GM18909 (cell line): ENCODE measurements around the gene DYNLT1.
"Not testable (repeated sequence)": the region's sequence is repeated elsewhere in the genome, so short reads cannot be mapped to it uniquely, and the experiment has no call there.

Experiments used
- ATAC-seq: cut with Tn5 transposase; IDR thresholded peaks from one replicate; pipeline ENCODE4 v1.9.1; 2021; ENCODE audit warnings: mild to moderate bottlenecking; ENCODE audit not compliant: unreplicated experiment, poor library complexity

Gene DYNLT1

DNA sequence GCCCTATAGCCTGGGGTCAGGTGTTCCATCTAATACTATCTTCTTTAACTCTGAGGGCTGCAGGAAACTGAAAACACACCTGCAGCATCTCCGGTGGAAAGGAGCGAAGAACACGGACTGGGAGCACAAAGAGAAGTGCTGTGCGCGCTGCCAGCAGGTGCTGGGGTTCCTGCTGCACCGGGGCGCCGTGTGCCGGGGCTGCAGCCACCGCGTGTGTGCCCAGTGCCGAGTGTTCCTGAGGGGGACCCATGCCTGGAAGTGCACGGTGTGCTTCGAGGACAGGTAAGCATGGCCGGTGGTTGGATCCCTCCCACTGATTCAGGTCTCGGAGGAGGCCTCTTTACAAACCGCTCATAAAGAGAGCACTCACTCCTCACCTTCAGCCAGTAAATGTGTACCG lies 20.8 kb upstream of the DYNLT1 start:
- no peak for ATAC-seq

DNA sequence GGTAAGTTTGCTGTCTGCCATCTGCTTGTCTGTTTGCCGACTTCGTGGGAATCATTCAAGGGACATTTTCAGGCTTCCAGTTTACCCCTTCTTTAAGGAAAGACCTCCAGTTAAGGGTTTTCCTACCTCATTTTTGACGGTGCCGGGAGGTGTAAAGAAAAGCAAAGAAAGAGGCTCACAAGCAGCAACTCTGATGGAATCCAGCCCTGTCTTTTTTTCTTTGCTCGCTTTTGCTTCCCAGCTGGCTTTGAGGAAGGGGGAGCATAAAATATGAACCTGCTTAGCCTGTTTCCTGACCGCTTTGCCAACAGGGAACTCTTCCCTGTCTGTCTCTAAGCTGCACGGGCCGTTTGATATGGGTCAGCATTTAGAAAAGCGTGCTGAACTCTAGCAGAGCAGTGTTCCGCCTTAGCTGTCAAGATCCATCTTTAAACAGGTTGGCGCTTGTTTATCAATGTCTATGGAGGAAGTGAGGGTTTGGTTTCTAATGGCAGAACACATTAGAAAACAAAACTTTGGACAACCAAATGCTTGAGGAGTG lies 19.2 kb upstream of the DYNLT1 start:
- ATAC-seq = no peak

DNA sequence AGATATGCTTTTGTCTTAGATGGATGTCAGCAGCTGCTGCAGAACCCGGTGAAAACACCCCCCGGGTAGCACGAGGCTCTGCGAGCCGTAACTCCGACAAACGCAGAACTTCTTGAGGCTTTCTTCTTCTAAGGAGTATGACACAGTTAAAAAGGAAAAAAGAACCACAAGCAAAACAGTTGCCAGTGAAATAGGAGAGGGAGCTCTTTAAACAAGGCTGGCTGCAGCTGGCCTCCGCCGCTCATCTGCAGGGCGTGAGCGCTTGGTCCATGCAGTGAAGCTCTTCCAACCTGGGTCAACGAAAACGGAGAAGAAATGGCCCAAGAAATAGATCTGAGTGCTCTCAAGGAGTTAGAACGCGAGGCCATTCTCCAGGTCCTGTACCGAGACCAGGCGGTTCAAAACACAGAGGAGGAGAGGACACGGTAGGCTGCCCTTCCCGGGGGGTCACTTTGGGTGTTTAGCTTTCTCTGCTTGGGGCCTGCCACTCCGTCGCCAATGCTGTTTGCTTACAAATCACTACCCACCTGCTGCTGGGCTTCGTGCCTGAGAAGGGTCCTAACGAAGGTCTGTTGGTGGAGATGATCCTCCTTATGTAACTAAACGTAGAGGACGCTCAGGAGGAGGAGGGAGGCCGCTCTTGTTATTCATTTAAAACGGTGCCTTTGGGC lies 18.5 kb upstream of the DYNLT1 start:
- no peak for ATAC-seq

DNA sequence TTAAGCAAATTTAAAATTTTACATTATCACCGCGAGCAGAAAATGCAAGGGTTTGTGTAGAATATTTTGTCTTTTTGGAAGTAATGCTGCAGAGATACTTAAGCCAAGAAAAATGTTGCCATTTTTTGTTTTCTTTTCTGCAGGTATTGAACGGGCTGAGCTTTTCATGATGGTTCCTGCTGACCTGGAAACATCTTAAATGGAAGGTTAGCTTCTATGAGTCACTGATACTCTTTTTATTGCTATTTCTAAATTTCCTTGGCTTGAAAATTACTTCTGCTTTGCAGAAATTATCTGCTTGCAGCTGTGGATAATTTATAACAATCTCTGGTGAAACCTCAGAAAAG lies 18.0 kb upstream of the DYNLT1 start:
- no peak for ATAC-seq

DNA sequence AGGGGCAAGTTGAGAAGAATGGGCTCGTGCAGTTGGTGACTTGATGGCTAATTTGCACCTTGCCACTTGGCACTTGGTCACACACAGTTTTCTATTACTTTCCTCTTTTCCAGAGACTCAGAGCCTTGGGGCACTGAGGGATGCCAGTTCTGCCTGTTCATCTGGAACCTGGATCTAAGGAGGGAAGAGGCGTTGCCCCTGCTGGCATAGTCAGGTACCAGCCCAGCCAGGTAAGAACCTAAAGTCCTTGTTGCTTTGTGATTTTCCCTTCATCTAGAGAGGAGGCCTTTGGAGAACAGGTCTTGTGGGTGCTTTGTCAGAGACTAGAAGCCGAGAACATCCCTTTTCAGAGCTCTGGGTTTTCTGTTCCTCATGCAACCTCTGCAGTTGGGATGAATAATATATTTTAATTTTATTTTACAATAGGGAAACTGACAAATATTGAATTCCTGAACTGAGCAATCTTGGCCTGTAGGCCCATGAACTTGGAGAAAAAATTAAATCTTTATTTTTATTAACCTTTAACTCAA lies 16.7 kb upstream of the DYNLT1 start:
- ATAC-seq = no peak

DNA sequence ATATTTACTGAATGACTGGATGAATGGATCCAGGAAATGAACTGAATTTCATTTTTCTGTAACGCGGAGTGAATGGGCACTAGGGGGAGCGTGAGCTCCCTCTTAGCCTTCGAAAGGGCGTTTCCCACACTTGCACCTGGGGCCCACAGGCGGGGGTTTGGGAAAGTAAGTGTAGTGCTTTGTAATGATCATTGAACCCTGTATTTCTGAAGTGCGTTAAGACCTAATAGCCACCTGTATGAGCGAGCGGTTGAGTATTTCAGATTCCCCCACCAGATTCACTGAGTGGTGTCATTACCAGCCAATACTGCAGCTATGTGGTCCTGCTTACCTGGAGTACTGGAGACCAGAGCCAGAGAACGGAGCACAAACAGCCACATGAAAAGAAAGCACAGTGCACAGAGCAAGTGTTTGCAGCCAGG lies 15.8 kb upstream of the DYNLT1 start:
- ATAC-seq = no peak

DNA sequence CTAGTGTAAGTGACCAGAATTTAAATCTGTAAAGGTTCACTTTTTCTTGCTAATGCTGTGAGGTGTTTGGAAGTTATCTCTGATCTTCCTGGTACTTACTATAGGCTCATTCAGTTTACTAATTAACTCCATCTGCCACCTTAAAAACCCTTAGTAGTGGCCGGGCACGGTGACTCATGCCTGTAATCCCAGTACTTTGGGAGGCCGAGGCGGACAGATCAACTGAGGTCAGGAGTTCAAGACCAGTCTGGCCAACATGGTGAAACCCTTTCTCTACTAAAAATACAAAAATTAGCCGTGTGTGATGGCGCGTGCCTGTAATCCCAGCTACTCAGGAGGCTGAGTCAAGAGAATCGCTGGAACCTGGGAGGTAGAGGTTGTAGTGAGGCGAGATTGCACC lies 12.4 kb upstream of the DYNLT1 start:
- not testable (repeated sequence) for ATAC-seq

DNA sequence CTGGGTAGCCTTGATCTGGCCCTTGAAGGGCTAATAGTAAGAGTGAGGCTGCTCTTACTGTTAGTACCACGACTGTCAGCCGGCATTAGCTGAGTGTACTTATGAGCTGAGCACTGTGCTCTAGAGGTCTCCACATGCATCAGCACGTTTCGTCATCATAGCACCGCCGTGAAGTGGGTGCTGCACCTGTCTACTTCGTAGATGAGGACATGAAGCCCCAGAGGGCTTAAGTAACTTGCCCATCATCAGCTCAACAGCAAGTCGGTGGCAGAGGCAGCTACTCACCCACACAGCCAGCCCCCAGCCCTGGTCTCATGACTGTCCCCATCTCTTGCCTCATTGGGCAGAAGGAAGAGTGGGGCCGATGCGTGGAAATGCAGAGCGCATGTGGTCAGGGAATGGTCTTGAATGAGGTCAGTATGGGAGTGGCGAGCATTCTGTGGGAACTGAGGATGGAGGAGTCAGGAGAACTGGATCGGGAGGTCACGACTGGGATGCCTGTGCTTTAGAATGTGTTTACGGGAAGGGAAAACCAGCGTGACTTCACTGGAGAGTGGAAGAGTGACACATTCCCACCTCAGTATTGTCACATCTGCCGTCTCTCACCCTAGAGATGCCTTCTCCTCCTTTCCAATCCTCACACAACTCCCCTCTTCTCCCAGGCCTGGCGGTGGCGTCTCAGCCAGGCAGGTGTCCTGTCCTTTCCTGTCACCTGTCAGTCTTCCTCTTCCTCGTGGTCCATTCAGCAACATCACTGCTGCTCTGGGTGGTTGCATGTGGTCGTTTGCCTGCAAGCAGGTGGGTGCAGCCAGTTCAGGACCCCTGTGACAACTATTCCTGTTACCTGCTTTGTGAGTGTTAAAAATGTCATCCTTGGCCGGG lies 11.3 kb upstream of the DYNLT1 start:
- no peak for ATAC-seq

DNA sequence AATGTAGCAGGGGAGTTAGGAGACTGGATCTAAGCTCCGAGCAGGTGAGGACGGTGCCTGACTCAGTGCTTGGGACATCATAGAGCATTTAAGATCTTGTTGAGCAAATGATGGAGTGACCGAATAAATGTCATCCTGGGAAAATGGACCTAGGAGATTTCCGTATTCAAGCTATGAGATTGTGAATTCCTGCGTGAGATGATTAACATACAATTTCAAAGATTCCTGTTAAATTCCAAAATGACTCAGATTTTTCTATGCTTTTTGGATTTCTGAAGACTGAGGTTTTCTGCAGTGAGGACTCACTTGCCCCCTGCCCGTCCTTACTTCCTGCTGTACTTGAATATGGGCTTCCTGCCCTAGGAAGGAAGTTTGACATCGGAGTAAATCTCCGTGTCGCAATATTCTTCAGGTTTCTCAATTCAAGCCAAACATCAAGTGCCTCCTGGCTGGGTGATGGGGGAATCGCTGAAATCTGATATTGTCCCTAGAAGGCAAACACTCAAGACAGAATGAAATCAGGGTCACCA lies 10.5 kb upstream of the DYNLT1 start:
- no peak for ATAC-seq

DNA sequence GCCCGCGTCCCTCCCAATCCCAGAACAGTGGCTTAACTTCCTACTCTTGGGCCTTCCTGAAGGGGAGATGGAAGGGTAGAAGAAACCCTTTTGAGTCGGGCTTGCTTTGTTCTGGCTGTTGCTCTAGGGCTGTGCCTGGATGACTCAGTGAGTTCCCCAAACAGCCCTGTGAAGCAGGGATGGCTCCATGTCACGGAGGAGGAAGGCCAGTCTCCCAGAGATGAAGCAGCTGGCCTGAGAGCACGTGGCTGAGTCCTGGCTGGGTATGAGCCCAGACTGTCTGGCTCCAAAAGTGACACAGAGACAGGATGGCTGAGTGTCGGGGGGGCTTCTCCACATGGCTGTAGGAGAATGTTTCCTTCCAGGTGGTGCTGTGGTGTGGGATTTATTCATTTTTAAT lies 10.0 kb upstream of the DYNLT1 start:
- ATAC-seq = no peak

DNA sequence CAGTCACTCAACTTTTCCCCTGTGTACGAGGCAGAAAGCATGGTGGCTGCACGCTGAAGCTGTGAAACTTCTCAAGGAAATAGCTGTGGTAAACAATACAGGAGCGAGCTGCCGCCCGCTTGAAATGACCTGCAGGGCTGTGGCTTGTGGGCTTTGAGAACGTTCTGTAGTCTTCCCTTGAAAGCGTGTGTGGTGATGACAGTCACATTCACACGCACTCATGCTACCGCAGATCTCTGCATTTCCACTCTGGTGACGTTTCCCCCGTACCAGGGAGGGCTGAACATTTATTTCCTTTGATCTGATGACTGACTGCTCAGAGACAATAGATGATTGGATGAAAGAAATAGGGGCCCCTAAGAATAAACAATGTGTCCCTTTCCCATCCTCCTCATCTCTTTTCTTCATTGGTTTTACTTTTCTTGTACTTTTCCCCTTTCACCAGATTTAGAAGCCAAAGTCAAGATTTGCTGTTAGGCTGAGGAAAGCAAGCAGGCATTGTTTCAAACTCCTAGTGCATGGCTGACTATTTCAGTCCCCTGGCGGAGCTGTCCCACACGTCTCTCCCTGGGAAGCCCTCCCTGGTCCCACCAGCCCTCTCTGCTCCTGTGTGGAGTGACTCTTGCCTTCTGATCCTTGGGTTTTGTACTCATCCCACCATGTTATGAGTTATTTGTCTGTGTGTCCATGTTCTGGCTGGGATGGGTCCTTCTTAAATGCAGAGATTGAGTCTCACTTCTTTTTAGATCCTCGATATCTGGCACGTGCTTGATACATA lies 9.2 kb upstream of the DYNLT1 start:
- ATAC-seq = peak; percentile 69

DNA sequence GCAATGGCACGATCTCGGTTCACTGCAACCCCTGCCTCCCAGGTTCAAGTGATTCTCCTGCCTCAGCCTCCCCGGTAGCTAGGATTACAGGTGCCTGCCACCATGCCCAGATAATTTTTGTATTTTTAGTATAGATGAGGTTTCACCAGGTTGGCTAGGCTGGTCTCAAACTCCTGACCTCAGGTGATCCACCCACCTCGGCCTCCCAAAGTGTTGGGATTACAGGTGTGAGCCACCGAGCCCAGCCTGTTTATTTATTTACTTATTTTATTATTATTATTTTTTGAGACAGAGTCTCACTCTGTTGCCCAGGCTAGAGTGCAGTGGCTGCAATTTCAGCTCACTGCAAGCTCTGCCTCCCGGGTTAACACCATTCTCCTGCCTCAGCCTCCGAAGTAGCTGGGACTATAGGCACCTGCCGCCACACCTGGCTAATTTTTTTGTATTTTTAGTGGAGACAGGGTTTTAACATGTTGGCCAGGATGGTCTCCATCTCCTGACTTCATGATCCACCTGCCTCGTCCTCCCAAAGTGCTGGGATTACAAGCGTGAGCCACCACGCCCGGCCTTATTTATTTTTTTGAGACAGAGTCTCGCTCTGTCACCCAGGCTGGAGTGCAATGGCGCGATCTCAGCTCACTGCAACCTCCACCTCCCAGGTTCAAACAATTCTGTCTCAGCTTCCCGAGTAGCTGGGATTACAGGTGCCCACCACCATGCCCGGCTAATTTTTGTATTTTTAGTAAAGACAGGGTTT lies 7.6 kb upstream of the DYNLT1 start:
- ATAC-seq = not testable (repeated sequence)

DNA sequence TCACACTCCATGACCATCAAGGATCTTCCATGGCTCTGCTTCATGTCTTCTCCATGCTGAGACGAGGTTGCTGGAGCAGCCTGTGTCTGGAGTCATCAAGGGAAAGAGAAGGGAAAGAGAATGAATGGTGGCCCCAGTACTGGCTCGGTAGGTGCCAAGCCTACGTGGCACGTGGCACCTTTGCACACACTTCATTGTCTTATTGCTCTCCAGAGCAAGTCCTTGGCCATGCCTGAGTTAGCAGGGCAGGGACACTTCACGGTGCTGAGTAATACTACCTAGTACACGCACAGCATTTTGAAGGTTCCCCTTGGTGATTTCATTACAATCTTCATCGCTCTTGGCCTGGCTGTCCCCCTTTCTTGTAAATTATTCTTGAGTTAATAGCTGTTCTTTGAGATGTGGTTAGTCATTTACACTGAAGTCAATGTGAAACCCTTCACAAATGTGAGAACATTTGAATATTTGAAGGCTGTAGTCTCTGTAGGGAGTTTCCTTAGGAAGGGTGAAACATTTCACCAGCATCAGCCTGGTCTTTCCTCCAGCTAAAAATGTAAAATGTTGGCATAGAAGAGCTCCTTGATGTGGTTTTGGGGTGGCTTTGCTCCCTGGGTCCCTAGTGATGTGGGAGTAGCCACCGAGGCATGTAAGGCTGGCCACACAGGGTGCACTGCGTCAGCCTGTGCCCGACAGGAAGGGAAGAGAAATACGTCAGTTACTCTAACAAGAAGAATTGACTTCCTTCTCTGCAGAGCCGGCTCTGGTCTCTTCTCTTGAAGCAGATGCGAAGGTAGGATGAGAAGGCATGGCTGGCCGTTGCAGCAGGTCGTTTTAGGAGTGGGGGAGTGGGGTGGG lies 5.0 kb upstream of the DYNLT1 start, which contains the start of gene SYTL3:
Gene SYTL3 (plus strand): TSS at position 766 of the 855 bp plus-strand sequence. CDS start 13,215 bp downstream, outside the sequence.
- peak; percentile 48 for ATAC-seq

DNA sequence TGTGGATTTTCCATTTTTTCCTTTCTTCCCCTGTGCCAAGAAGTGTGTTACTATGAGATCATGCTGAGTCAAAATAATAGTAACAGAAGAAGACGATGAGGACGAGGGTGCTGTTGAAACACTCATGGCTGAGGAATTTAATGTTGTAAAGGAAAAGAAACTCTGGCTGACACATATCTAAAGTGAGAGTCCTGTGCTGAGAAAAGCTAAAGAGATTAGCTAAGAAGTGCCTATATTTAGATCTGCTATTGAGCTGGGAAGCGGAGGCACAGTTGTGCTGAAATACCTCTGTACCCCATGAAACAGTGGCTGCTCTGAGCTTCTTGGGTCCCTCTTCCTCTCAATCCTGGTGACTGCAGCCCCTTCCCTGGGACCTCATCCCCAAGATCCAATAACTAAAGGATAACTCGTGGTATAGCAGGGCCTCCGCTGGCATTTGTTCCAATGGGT lies 4.2 kb upstream of the DYNLT1 start:
- peak; percentile 28 for ATAC-seq

DNA sequence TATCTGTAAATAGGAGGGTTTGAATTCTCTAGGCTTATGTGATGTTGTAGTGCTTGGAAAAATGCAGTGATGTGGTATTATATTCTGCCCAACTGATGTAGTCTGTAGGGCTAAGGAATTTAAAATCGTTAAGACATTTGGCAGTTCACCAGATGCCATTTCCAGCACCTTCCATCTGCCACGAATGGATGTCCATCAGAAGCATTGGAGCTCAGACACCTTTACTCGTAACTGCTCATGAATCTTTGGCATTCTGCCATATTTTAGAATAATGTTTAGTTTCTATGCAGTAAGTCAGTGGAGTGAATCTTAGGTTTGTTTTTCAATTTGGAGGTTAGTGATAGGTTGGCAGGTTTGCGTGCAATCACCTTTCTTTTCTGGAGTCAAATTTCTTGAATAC lies 3.0 kb upstream of the DYNLT1 start:
- no peak for ATAC-seq

DNA sequence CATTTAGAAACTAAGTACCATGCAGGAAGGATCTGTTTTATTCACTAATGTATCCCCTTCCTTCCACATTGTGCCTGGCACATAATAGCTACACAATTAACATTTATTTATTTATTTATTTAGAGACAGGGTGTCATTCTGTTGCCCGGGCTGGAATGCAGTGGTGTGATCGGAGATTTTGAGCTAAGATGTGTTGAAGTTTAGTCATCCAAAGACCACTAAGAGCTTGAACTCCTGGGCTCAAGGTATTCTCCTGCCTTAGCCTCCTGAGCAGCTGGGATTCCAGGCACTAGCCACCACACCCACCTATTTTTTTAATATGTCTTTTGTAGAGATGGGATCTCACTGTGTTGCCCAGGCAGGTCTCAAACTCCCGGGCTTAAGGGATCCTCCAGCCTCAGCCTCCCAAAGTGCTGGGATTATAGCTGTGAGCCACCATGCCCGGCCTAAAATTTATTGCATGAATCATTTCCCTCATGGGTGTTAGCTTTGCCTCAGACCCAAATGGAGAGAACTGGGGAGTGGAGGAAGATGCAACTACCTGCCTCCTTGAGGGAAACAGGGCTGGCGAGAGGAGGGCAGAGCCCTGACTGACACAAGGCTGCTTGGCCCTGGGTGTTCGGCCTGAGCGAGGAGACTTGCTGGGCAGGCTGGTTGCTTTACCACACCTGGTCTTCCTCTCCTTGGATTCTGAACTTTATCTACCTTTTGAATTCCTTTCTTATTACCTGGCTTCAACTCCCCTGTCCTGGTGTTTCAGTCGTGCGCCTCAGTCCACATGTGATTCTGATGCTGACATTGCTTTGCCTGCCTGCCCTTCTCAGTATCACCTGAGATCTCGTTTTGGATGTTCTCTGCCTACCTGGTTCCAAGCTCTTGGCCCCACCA lies 1.7 kb upstream of the DYNLT1 start:
- ATAC-seq = no peak
